ENCODE data around the gene STK11IP. TPM values are rescaled to one million over a fixed set of nuclear protein-coding genes. Genes with fewer than 3 reads are reported as not detected.

STK11IP gene
- total and polyA plus RNA-seq, 2 of the 4 experiments (the other 2 are of a cell fraction): 14.5 to 19.7 TPM

GRCh38 chr2:219575566-219576504 lies 21.8 kb upstream of the STK11IP start:
- H3K27me3 ChIP-seq (ENCODE audit: control insufficient read depth, insufficient read depth, low read length): peaks cover 14% of the 10 kb centered on the region
- H2BK15ac ChIP-seq (ENCODE audit: low read depth, low read length): no peak overlapping the region
- H3K4me3 ChIP-seq (ENCODE audit: insufficient read depth, low read depth, low read length): no peak overlapping the region
- no peaks in the 10 kb centered on the region for H3K36me3 ChIP-seq (ENCODE audit: control insufficient read depth, insufficient read depth, low read length)
- no peak overlapping the region for H3K27ac ChIP-seq (ENCODE audit: insufficient read depth, low read length)
- 73% methylated on average over 3 of the region's 6 CpGs; no CpG with 5 or more reads in 1 of the 2 experiments for WGBS, 2 experiments (ENCODE audit: extremely low coverage in 2 of 2, insufficient read length in 1 of 2)
- H3K9me3 ChIP-seq (ENCODE audit: control insufficient read depth, insufficient read depth, low read length): no peaks in the 10 kb centered on the region
- H2BK5ac ChIP-seq (ENCODE audit: low read depth, low read length, poor library complexity, severe bottlenecking): no peak overlapping the region
- ChIA-PET POLR2A (ENCODE audit: unreplicated experiment) (no interaction called here), CTCF (no interaction called here)
- H3K9me1 ChIP-seq (ENCODE audit: insufficient read depth, low read length): peaks cover 2% of the 10 kb centered on the region; the same call in 1 of the 2 replicates
- no peak overlapping the region for H2AK9ac ChIP-seq (replicated peaks; ENCODE audit: low read depth, low read length, poor library complexity)
- no peak overlapping the region for H3K56ac ChIP-seq (ENCODE audit: extremely low read depth, insufficient read depth, low read length)
- H3K4ac ChIP-seq (ENCODE audit: low read depth, low read length): no peak overlapping the region
- H4K20me1 ChIP-seq (ENCODE audit: insufficient read depth, low read length): no peaks in the 10 kb centered on the region
- H2AFZ ChIP-seq (replicated peaks; ENCODE audit: low read length, poor library complexity): no peak overlapping the region
- no peak overlapping the region for H4K91ac ChIP-seq (ENCODE audit: insufficient read depth, low read depth, low read length)
- BruUV-seq (replicated peaks): no TSS peak
- DNase-seq (no peak), ATAC-seq (ENCODE audit: low read depth) (no peak)
- H3K14ac ChIP-seq (replicated peaks; ENCODE audit: low read depth, low read length): no peak overlapping the region
- no peak overlapping the region for H2BK20ac ChIP-seq (ENCODE audit: low read depth, low read length)
- H2BK120ac ChIP-seq (ENCODE audit: low read depth, low read length): no peak overlapping the region
- H3K23ac ChIP-seq (ENCODE audit: low read depth, low read length): no peak overlapping the region
- intact Hi-C loops (cut with micrococcal nuclease): loop anchor here (2.0 kb wide), 1 partner anchor 21 kb away; the partner anchor contains the start of gene STK11IP
- in situ Hi-C loops (cut with MboI; ENCODE audit: low sequenced_read_pairs): no loop called here
- no peak overlapping the region for H3K4me2 ChIP-seq (ENCODE audit: low read depth, low read length)
- peaks cover 0 to 2% of the 10 kb centered on the region in 2 experiments; a peak in 1 of 4 replicates for H3K79me1 ChIP-seq (ENCODE audit: low read depth in 1 of 2, low read length in 2 of 2)
- no peak overlapping the region for H2AK5ac ChIP-seq (ENCODE audit: low read depth, low read length)
- H3K9ac ChIP-seq (ENCODE audit: low read depth, low read length): no peak overlapping the region
- dilution Hi-C loops (cut with HindIII; ENCODE audit: low sequenced_read_pairs, unreplicated experiment): no loop called here
- H3K4me1 ChIP-seq (ENCODE audit: control insufficient read depth, insufficient read depth, low read length): peaks cover 13% of the 10 kb centered on the region
- H4K8ac ChIP-seq (ENCODE audit: low read depth in 2 of 2, low read length in 2 of 2): no peak overlapping the region
- H3K18ac ChIP-seq (ENCODE audit: low read depth, low read length): no peak overlapping the region
- H4K5ac ChIP-seq (ENCODE audit: low read depth, low read length): no peak overlapping the region
- TF ChIP-seq, protein P1, sequence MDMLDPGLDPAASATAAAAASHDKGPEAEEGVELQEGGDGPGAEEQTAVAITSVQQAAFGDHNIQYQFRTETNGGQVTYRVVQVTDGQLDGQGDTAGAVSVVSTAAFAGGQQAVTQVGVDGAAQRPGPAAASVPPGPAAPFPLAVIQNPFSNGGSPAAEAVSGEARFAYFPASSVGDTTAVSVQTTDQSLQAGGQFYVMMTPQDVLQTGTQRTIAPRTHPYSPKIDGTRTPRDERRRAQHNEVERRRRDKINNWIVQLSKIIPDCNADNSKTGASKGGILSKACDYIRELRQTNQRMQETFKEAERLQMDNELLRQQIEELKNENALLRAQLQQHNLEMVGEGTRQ (IDR thresholded peaks at IDR 0.05; ENCODE audit: low read depth, low read length): no peak
- TF ChIP-seq RCOR1 (IDR thresholded peaks at IDR 0.05; ENCODE audit: insufficient replicate concordance, low read length) (no peak), CEBPB (IDR thresholded peaks at IDR 0.05; ENCODE audit: low read depth, low read length) (no peak), RAD21 (IDR thresholded peaks at IDR 0.05; ENCODE audit: low read length) (no peak), MAZ (IDR thresholded peaks at IDR 0.05; ENCODE audit: borderline replicate concordance, low read depth, low read length) (no peak), CHD1 (IDR thresholded peaks at IDR 0.05; ENCODE audit: low read depth, low read length) (no peak), POLR2A (IDR thresholded peaks at IDR 0.05; ENCODE audit: low read depth, low read length) (no peak), NFE2L2 (IDR thresholded peaks at IDR 0.05; ENCODE audit: low read depth, low read length) (no peak), BHLHE40 (IDR thresholded peaks at IDR 0.05; ENCODE audit: low read depth, low read length) (no peak), SMC3 (IDR thresholded peaks at IDR 0.05; ENCODE audit: low read depth, low read length) (no peak), RFX5 (IDR thresholded peaks at IDR 0.05; ENCODE audit: low read depth, low read length) (no peak), MAFK (IDR thresholded peaks at IDR 0.05; ENCODE audit: low read depth, low read length) (no peak)
- TF ChIP-seq, protein P2, sequence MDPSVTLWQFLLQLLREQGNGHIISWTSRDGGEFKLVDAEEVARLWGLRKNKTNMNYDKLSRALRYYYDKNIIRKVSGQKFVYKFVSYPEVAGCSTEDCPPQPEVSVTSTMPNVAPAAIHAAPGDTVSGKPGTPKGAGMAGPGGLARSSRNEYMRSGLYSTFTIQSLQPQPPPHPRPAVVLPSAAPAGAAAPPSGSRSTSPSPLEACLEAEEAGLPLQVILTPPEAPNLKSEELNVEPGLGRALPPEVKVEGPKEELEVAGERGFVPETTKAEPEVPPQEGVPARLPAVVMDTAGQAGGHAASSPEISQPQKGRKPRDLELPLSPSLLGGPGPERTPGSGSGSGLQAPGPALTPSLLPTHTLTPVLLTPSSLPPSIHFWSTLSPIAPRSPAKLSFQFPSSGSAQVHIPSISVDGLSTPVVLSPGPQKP (IDR thresholded peaks at IDR 0.05; ENCODE audit: borderline replicate concordance, low read depth, low read length): no peak
- TF ChIP-seq, protein P3, sequence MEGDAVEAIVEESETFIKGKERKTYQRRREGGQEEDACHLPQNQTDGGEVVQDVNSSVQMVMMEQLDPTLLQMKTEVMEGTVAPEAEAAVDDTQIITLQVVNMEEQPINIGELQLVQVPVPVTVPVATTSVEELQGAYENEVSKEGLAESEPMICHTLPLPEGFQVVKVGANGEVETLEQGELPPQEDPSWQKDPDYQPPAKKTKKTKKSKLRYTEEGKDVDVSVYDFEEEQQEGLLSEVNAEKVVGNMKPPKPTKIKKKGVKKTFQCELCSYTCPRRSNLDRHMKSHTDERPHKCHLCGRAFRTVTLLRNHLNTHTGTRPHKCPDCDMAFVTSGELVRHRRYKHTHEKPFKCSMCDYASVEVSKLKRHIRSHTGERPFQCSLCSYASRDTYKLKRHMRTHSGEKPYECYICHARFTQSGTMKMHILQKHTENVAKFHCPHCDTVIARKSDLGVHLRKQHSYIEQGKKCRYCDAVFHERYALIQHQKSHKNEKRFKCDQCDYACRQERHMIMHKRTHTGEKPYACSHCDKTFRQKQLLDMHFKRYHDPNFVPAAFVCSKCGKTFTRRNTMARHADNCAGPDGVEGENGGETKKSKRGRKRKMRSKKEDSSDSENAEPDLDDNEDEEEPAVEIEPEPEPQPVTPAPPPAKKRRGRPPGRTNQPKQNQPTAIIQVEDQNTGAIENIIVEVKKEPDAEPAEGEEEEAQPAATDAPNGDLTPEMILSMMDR (conservative IDR thresholded peaks at IDR 0.05; ENCODE audit: low read depth, low read length): no peak

All from IMR-90 (cell line).